HepG2 (cell line): Measurements from ENCODE around the gene NFRKB. TPM values are rescaled to one million over a fixed set of nuclear protein-coding genes. Genes with fewer than 3 reads are reported as not detected.

ENCODE experiments used
- ARID5B ChIP-seq: IDR thresholded peaks from 2 replicates; pipeline ENCODE4 v1.4.0; 2020; ENCODE audit warnings: mild to moderate bottlenecking, missing genetic modification reagents
- CHCHD3 ChIP-seq: sonication (generic); formaldehyde crosslinking; IDR thresholded peaks from 2 replicates; pipeline ENCODE4 v1.8.0; 2022; ENCODE audit warnings: mild to moderate bottlenecking, missing genetic modification reagents, moderate library complexity
- GZF1 ChIP-seq: sonication (generic); formaldehyde crosslinking; IDR thresholded peaks from 2 replicates; pipeline ENCODE4 v1.5.1; 2020; ENCODE audit warnings: mild to moderate bottlenecking, missing genetic modification reagents
- HOXA7 ChIP-seq: sonication (generic); formaldehyde crosslinking; IDR thresholded peaks from 2 replicates; pipeline ENCODE4 v1.8.1; 2022; ENCODE audit warnings: mild to moderate bottlenecking, missing genetic modification reagents, moderate library complexity
- IRF2 ChIP-seq: IDR thresholded peaks from 2 replicates; pipeline ENCODE4 v1.6.1; 2018; ENCODE audit warnings: missing genetic modification reagents, missing compliant biosample characterization
- MIXL1 ChIP-seq: IDR thresholded peaks from 2 replicates; pipeline ENCODE4 v1.6.1; 2016
- NFIC ChIP-seq: IDR thresholded peaks from 2 replicates; pipeline ENCODE4 v1.6.1; 2012; ENCODE audit warnings: mild to moderate bottlenecking, low read length, inconsistent platforms
- PRPF4 ChIP-seq: fragments of 200-400 bp; formaldehyde crosslinking; IDR thresholded peaks from 2 replicates; pipeline ENCODE4 v1.6.1; 2016; ENCODE audit warnings: low read length, low read depth; ENCODE audit not compliant: poor library complexity, severe bottlenecking
- SMYD3 ChIP-seq: sonication (generic); formaldehyde crosslinking; IDR thresholded peaks from 2 replicates; pipeline ENCODE4 v1.8.1; 2023; ENCODE audit warnings: mild to moderate bottlenecking, missing genetic modification reagents
- ZBTB3 ChIP-seq: sonication (generic); formaldehyde crosslinking; IDR thresholded peaks from 2 replicates; pipeline ENCODE4 v1.4.0; 2020; ENCODE audit warnings: low read depth, mild to moderate bottlenecking, moderate library complexity, missing genetic modification reagents, borderline replicate concordance
- ZC3H13 ChIP-seq: sonication (generic); formaldehyde crosslinking; IDR thresholded peaks from 2 replicates; pipeline ENCODE4 v1.8.1; 2023; ENCODE audit warnings: mild to moderate bottlenecking, missing genetic modification reagents, moderate library complexity
- ZFP82 ChIP-seq: sonication (generic); formaldehyde crosslinking; IDR thresholded peaks from 2 replicates; pipeline ENCODE4 v1.5.1; 2020; ENCODE audit warnings: mild to moderate bottlenecking, missing genetic modification reagents, borderline replicate concordance
- ZNF350 ChIP-seq: sonication (generic); formaldehyde crosslinking; IDR thresholded peaks from 2 replicates; pipeline ENCODE4 v1.4.0; 2020; ENCODE audit warnings: mild to moderate bottlenecking, low read depth, missing genetic modification reagents, borderline replicate concordance
- ZNF790 ChIP-seq: sonication (generic); formaldehyde crosslinking; IDR thresholded peaks from 2 replicates; pipeline ENCODE4 v1.8.0; 2022; ENCODE audit warnings: missing genetic modification reagents, mild to moderate bottlenecking, borderline replicate concordance
- ZNF816 ChIP-seq: sonication (generic); formaldehyde crosslinking; IDR thresholded peaks from 2 replicates; pipeline ENCODE4 v1.8.0; 2022; ENCODE audit warnings: missing genetic modification reagents, mild to moderate bottlenecking, borderline replicate concordance
- polyA plus RNA-seq, 8 experiments: library from polyadenylated mRNA; depleted of rRNA in 3 of 8; stranded (reverse) in 7 of 8; unstranded in 1 of 8; fragments of >200 nt; fragmentation: Illumina TruSeq in 4 of 8; extraction: Trizol in 4 of 8; gene quantifications; 2 replicates each; pipeline versions ENCODE4 v1.2.1 to v1.2.3, GENCODE V29; 2011 to 2016; ENCODE audit warnings: low read depth in 4 of 8, missing spikeins in 1 of 8, mixed read lengths in 1 of 8; ENCODE audit not compliant: insufficient read depth in 1 of 8
- total RNA-seq, 5 experiments: library from RNA; depleted of rRNA; stranded (reverse); fragments of >200 nt; fragmentation: Illumina TruSeq; extraction: Trizol; gene quantifications; 2 replicates each; pipeline ENCODE4 v1.2.3, GENCODE V29; 2016; ENCODE audit warnings: low read depth in 1 of 5
- TF ChIP-seq, protein P1 (sequence below): sonication (generic); formaldehyde crosslinking; IDR thresholded peaks from 2 replicates; pipeline ENCODE4 v1.4.0; 2020; ENCODE audit warnings: missing genetic modification reagents
- TF ChIP-seq, protein P2 (sequence below): sonication (generic); formaldehyde crosslinking; IDR thresholded peaks from 2 replicates; pipeline ENCODE4 v1.5.0; 2020; ENCODE audit warnings: missing genetic modification reagents, mild to moderate bottlenecking, borderline replicate concordance
- TF ChIP-seq, protein P3 (sequence below): sonication (generic); formaldehyde crosslinking; IDR thresholded peaks from 2 replicates; pipeline ENCODE4 v1.4.0; 2020; ENCODE audit warnings: mild to moderate bottlenecking, missing genetic modification reagents
- TF ChIP-seq, protein P4 (sequence below): IDR thresholded peaks from 2 replicates; pipeline ENCODE4 v1.6.1; 2016; ENCODE audit warnings: mild to moderate bottlenecking, missing biosample characterization, missing genetic modification reagents
- TF ChIP-seq, protein P5 (sequence below): IDR thresholded peaks from 2 replicates; pipeline ENCODE4 v1.6.1; 2016

NFRKB gene
- total and polyA plus RNA-seq, 2 of the 13 experiments (the other 11 are each of a cell fraction or from before 2014, with no cell fraction given): 22.9 to 23.7 TPM

DNA sequence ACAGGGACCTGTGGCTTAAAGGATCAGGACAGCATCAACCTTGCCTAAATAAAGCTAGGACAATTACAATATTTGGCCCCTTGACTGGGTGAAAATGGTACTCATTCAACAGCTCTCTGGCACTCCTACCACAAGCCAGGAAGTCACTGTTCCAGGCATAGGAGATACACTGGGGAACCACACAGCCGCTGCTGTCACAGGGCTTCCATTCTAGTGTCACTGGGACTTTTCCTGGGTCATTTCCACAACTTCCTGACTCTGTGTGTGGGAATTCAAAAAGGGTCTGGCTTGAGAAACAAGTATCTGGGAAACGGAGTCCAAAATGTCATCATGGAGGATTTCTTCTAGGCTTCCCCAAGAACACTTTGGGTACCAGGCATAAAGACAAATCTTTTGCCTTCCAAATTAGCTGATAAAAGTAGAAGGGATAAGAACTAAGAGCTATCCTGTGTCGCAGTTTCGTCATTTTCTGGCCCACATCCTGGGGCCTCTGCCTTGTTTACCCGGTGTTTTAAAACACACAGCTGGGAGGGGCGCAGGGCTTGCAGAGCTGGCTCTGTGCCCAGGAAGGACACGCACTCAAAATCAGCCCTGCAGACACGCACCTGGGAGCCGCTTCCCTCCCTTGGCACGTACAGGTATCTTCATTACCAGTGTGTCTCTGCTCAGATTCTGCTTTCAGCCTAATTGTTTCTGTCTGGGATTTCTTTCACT is 41.7 kb downstream of the NFRKB start (continued):
- TF ChIP-seq GZF1 (CRISPR knock-in tag): no peak
- TF ChIP-seq, protein P1, sequence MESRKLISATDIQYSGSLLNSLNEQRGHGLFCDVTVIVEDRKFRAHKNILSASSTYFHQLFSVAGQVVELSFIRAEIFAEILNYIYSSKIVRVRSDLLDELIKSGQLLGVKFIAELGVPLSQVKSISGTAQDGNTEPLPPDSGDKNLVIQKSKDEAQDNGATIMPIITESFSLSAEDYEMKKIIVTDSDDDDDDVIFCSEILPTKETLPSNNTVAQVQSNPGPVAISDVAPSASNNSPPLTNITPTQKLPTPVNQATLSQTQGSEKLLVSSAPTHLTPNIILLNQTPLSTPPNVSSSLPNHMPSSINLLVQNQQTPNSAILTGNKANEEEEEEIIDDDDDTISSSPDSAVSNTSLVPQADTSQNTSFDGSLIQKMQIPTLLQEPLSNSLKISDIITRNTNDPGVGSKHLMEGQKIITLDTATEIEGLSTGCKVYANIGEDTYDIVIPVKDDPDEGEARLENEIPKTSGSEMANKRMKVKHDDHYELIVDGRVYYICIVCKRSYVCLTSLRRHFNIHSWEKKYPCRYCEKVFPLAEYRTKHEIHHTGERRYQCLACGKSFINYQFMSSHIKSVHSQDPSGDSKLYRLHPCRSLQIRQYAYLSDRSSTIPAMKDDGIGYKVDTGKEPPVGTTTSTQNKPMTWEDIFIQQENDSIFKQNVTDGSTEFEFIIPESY: peak; percentile 65
- TF ChIP-seq ZNF790 (CRISPR knock-in tag): no peak
- TF ChIP-seq IRF2 (CRISPR knock-in tag): peak; percentile 74; the same call in 1 of the 2 replicates
- TF ChIP-seq, protein P2, sequence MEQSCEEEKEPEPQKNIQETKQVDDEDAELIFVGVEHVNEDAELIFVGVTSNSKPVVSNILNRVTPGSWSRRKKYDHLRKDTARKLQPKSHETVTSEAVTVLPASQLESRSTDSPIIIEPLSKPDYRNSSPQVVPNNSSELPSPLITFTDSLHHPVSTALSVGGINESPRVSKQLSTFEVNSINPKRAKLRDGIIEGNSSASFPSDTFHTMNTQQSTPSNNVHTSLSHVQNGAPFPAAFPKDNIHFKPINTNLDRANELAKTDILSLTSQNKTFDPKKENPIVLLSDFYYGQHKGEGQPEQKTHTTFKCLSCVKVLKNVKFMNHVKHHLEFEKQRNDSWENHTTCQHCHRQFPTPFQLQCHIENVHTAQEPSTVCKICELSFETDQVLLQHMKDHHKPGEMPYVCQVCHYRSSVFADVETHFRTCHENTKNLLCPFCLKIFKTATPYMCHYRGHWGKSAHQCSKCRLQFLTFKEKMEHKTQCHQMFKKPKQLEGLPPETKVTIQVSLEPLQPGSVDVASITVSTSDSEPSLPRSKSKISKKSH (CRISPR knock-in tag): no peak
- TF ChIP-seq HOXA7 (CRISPR knock-in tag): no peak
- TF ChIP-seq SMYD3 (CRISPR knock-in tag): no peak
- peak; percentile 94 for TF ChIP-seq ARID5B (CRISPR knock-in tag)
- TF ChIP-seq PRPF4: no peak
- TF ChIP-seq MIXL1 (CRISPR knock-in tag): peak; percentile 38; the same call in 1 of the 2 replicates
- no peak for TF ChIP-seq ZC3H13
- no peak for TF ChIP-seq ZFP82
- TF ChIP-seq, protein P3, sequence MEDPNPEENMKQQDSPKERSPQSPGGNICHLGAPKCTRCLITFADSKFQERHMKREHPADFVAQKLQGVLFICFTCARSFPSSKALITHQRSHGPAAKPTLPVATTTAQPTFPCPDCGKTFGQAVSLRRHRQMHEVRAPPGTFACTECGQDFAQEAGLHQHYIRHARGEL (CRISPR knock-in tag): no peak
- TF ChIP-seq, protein P4, sequence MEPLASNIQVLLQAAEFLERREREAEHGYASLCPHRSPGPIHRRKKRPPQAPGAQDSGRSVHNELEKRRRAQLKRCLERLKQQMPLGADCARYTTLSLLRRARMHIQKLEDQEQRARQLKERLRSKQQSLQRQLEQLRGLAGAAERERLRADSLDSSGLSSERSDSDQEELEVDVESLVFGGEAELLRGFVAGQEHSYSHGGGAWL (CRISPR knock-in tag): no peak
- TF ChIP-seq CHCHD3 (CRISPR knock-in tag): no peak
- TF ChIP-seq ZNF816 (CRISPR knock-in tag): no peak
- TF ChIP-seq, protein P5, sequence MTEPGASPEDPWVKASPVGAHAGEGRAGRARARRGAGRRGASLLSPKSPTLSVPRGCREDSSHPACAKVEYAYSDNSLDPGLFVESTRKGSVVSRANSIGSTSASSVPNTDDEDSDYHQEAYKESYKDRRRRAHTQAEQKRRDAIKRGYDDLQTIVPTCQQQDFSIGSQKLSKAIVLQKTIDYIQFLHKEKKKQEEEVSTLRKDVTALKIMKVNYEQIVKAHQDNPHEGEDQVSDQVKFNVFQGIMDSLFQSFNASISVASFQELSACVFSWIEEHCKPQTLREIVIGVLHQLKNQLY (CRISPR knock-in tag): peak; percentile 51; the same call in 1 of the 2 replicates
- TF ChIP-seq ZBTB3: no peak
- peak; percentile 94 for TF ChIP-seq NFIC
- TF ChIP-seq ZNF350 (CRISPR knock-in tag): 0 out of 2 replicates have a peak, but pooled peaks have one; percentile 67
